Activated CD4-positive, alpha-beta memory T cell treated with anti-CD3 and anti-CD28 coated beads for 36 hours (primary cell): Measurements from ENCODE around the gene ARHGEF19. TPM values are rescaled to one million over a fixed set of nuclear protein-coding genes. Genes with fewer than 3 reads are reported as not detected.

Source experiments
- CTCF ChIA-PET: fragments of 350-600 bp; sonication (Branson Sonifier 250); formaldehyde crosslinking; loops from one replicate; lab custom pipeline; 2021; ENCODE audit warnings: antibody characterized with exemption, inconsistent platforms; lab: Charles Lee
- POLR2A ChIA-PET: fragments of 350-600 bp; sonication (Branson Sonifier 250); formaldehyde crosslinking; loops from one replicate; lab custom pipeline; 2021; ENCODE audit warnings: antibody characterized with exemption; lab: Charles Lee
- DNase-seq: peaks from one replicate; pipeline ENCODE4 v3.0.0-alpha.2; 2020
- H3K27ac Mint-ChIP-seq: one replicate; pipeline ENCODE4 v1.8.0; 2021; ENCODE audit warnings: mixed read lengths
- H3K27me3 Mint-ChIP-seq: one replicate; pipeline ENCODE4 v1.8.0; 2021; ENCODE audit warnings: mixed read lengths
- H3K36me3 Mint-ChIP-seq: one replicate; pipeline ENCODE4 v1.8.0; 2021; ENCODE audit warnings: mixed read lengths
- H3K4me1 Mint-ChIP-seq: one replicate; pipeline ENCODE4 v1.8.0; 2021; ENCODE audit warnings: low read depth, mixed read lengths
- H3K4me3 Mint-ChIP-seq: one replicate; pipeline ENCODE4 v1.8.0; 2021; ENCODE audit warnings: mild to moderate bottlenecking, mixed read lengths
- H3K9me3 Mint-ChIP-seq: one replicate; pipeline ENCODE4 v1.8.0; 2021; ENCODE audit warnings: mixed read lengths
- intact Hi-C: fragments of 100-400 bp; cut with micrococcal nuclease; formaldehyde crosslinking; loops from one replicate; pipeline ENCODE4 v1.15.1; 2023
- total RNA-seq, 2 experiments: library from RNA; stranded (reverse); gene quantifications; one replicate each; pipeline ENCODE4 v1.2.3, GENCODE V29; 2021

The ARHGEF19 gene
- total RNA-seq, 2 experiments from 2014 or later = 7.0 to 7.1 TPM

GRCh38 chr1:16207318-16208269 is 4.9 kb downstream of the ARHGEF19 start:
- DNase-seq = no peak
- intact Hi-C loops = loop anchor here (1.0 kb wide), 1 partner anchor 30 kb away; the partner anchor contains the start of gene CPLANE2
- POLR2A ChIA-PET = interaction anchor here (0.6 to 1.7 kb wide), 6 partner anchors 9 to 372 kb away, joined by 3 to 12 read pairs (median 3); partner anchors contain the start of genes CPLANE2, FAM131C and FBXO42
- H3K27ac Mint-ChIP-seq = peak overlapping the region; percentile 80
- no peaks in the 10 kb centered on the region for H3K27me3 Mint-ChIP-seq
- CTCF ChIA-PET = interaction anchor here (1.0 to 4.4 kb wide), 4 partner anchors 10 to 156 kb away, joined by 3 to 31 read pairs (median 5); no protein-coding TSS in a partner anchor
- peak overlapping the region; percentile 80 for H3K4me3 Mint-ChIP-seq
- peaks cover 12% of the 10 kb centered on the region for H3K4me1 Mint-ChIP-seq
- H3K9me3 Mint-ChIP-seq = no peaks in the 10 kb centered on the region
- peaks cover 5% of the 10 kb centered on the region for H3K36me3 Mint-ChIP-seq

DNA sequence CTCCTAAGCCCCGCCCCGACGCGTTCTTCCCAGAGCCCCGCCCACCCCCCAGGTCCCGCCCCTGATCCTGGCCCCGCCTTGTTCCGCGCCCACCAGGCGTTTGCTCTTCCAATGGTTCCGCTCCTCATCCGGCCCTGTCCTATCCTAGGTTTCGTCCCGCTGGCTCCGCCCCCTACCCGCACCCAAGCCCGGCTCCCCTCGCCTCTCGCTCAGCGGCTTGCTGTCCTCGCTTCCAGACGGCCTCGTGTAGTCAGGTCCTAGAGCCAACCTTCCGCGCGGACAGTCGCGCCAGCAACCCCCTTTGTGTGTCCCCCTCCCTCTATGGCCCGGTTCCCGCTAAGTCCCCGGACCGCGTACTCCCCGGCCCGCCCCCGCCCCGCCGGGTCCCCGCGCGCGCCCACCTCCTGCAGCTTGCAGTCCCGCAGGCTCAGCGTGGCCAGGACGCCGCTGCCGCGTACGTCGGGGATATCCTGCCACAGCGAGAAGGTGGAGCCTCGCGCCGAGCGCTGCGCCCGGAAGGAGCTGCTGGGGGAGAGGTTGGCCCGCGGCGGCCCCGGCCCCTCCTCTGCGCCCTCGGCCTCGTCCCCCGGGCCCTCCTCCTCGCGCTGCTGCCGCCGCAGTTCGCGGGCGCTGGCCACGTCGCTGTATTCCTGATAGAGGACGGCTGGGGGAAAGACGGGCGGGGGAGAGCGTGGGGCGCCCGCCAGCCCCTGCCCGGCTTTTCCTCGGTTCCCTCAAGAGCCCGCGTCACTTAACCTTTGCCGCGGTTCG is 5.7 kb downstream of the ARHGEF19 start:
- peak; percentile 96 for DNase-seq
- CTCF ChIA-PET = interaction anchor here (1.0 to 4.4 kb wide), 4 partner anchors 11 to 157 kb away, joined by 3 to 31 read pairs (median 5); no protein-coding TSS in a partner anchor

DNA sequence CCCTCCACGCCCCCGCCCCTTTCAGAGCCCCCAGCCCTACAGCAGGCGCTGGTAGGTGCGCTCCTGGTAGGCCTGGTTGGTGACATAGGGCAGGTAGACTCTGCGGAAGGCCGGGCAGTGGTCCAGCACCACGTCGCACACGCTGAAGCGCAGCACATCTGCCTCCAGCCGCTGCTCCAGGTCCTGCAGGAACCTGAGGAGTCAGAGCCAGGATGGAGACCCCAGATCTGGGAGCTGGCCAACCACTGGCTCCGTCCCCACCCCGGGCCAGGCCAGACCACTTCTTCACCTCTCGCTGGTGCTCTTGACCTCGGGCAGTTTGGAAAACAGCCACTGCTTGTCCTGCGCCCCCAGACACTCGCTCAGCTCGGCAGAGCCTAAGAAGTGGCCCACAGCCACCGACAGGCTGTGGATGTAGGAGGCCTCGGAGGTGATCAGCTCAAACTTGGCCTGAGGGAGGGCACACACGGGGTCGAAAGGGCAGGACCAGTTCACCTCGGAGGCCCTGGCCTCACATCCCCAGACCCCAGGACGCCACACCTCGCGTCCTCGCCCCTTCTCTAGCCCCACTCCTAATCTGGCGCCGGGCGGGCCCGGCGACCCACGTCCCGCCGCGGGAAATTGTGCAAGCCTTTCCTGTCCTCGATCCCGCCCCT is 6.4 kb downstream of the ARHGEF19 start:
- Mint-ChIP-seq H3K4me3 (peak overlapping the region; percentile 80), H3K36me3 (peaks cover 5% of the 10 kb centered on the region), H3K4me1 (peaks cover 12% of the 10 kb centered on the region), H3K27ac (peak overlapping the region; percentile 91), H3K27me3 (no peaks in the 10 kb centered on the region), H3K9me3 (no peaks in the 10 kb centered on the region)
- intact Hi-C loops = loop anchor here (1.0 kb wide), 3 partner anchors 11 to 161 kb away; partner anchors contain the start of gene SZRD1
- no peak for DNase-seq
- POLR2A ChIA-PET = interaction anchor here (0.6 to 1.7 kb wide), 4 partner anchors 11 to 133 kb away, joined by 3 to 12 read pairs (median 4); partner anchors contain the start of genes CPLANE2 and FAM131C
- CTCF ChIA-PET = interaction anchor here (1.3 to 4.4 kb wide), 3 partner anchors 11 to 157 kb away, joined by 5 to 31 read pairs (median 5); no protein-coding TSS in a partner anchor

More for the DNA sequence above, 5.7 kb downstream of the ARHGEF19 start:
- Mint-ChIP-seq H3K4me3 (peak overlapping the region; percentile 80), H3K36me3 (peaks cover 5% of the 10 kb centered on the region), H3K27me3 (no peaks in the 10 kb centered on the region), H3K4me1 (peaks cover 12% of the 10 kb centered on the region), H3K27ac (peak overlapping the region; percentile 91), H3K9me3 (no peaks in the 10 kb centered on the region)
- intact Hi-C loops = loop anchor here (1.0 kb wide), 4 partner anchors 11 to 161 kb away; partner anchors contain the start of genes CPLANE2 and SZRD1
- POLR2A ChIA-PET = interaction anchor here (0.6 to 1.7 kb wide), 5 partner anchors 10 to 145 kb away, joined by 3 to 12 read pairs (median 3); partner anchors contain the start of genes CPLANE2, FAM131C and FBXO42

GRCh38 chr1:16205334-16205671 is 7.1 kb downstream of the ARHGEF19 start:
- H3K36me3 Mint-ChIP-seq = peaks cover 5% of the 10 kb centered on the region

DNA sequence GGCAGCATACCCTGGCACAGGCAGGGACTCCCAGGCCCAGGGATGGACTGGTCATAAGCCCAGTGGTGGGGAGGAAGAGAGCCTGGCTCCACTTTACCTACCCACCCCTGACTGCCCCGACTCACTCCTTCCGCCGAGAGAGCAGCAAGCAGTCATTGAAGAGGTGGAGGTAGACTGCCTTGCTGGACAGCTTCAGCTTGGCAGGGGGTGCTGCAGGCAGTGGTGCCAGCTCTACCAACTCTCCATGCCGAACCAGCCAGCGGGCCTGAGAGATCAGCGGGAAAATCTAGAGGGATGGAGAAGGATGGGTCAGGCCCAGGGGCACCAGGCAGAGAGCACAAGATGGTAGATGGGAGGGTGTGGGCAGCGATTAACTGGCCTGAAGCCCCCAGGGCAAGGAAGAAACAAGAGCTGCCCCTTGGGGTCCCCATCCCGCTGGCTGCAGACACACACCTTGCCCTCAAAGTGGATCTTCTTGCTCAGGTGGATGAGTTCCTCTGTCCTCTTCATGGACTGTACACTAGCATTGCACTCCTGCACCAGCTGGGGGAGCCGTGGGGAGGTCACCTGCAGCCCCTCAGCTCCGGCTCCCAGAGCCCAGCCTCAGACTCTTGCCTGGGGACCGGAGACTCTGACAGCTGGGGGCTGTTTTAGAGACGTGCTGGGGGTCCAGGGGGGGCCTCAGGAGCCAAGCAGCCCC is 7.7 kb downstream of the ARHGEF19 start:
- Mint-ChIP-seq H3K9me3 (no peaks in the 10 kb centered on the region), H3K27me3 (no peaks in the 10 kb centered on the region), H3K4me1 (peaks cover 12% of the 10 kb centered on the region), H3K36me3 (peaks cover 5% of the 10 kb centered on the region), H3K27ac (peak overlapping the region; percentile 45), H3K4me3 (no peak overlapping the region)
- POLR2A ChIA-PET = no interaction called here
- intact Hi-C loops = no loop called here
- DNase-seq = peak; percentile 59
- CTCF ChIA-PET = interaction anchor here (1.0 to 4.4 kb wide), 9 partner anchors 11 to 147 kb away, joined by 3 to 31 read pairs (median 4); partner anchors contain the start of genes FAM131C and FBXO42

More at GRCh38 chr1:16205334-16205671, 7.1 kb downstream of the ARHGEF19 start:
- no peak overlapping the region for H3K27ac Mint-ChIP-seq
- no peaks in the 10 kb centered on the region for H3K9me3 Mint-ChIP-seq
- H3K4me1 Mint-ChIP-seq = peaks cover 12% of the 10 kb centered on the region
- POLR2A ChIA-PET = no interaction called here
- peak overlapping the region; percentile 12 for H3K4me3 Mint-ChIP-seq
- CTCF ChIA-PET = interaction anchor here (1.2 to 4.4 kb wide), 4 partner anchors 31 to 132 kb away, joined by 4 to 31 read pairs (median 7); partner anchors contain the start of gene FAM131C
- intact Hi-C loops = no loop called here
- no peaks in the 10 kb centered on the region for H3K27me3 Mint-ChIP-seq
- no peak for DNase-seq

- H3K4me1 Mint-ChIP-seq = peaks cover 12% of the 10 kb centered on the region
- H3K27ac Mint-ChIP-seq = peak overlapping the region; percentile 45
- DNase-seq = no peak
- ChIA-PET POLR2A (no interaction called here), CTCF (interaction anchor here (1.0 to 4.4 kb wide), 9 partner anchors 12 to 148 kb away, joined by 3 to 31 read pairs (median 4); partner anchors contain the start of genes FAM131C and FBXO42)
- no peak overlapping the region for H3K4me3 Mint-ChIP-seq
- H3K27me3 Mint-ChIP-seq = no peaks in the 10 kb centered on the region
- H3K9me3 Mint-ChIP-seq = no peaks in the 10 kb centered on the region
- H3K36me3 Mint-ChIP-seq = peaks cover 5% of the 10 kb centered on the region
- intact Hi-C loops = no loop called here
These were observed 8.2 kb downstream of the ARHGEF19 start for GRCh38 chr1:16204216-16204615.

DNA sequence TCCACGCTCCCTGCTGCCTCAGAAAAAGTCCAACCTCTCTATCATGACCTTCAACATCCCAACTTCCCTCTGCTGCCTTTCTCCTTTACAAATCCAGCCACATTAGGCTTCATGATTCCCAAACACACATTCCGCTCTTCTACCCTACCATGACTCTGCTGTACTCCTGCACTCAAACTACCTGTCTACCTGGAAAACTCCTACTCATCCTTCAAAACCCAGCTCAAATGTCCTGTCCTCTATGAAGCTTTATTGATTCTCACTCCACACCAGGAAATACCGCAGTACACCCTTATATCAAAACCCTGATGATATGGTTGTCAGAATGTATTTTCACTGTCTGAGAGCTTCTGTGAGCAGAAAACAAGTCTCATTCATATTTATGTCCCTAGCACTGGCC is 8.9 kb downstream of the ARHGEF19 start:
- CTCF ChIA-PET = interaction anchor here (0.6 to 4.4 kb wide), 4 partner anchors 17 to 913 kb away, joined by 4 to 31 read pairs (median 5); no protein-coding TSS in a partner anchor
- H3K9me3 Mint-ChIP-seq = no peaks in the 10 kb centered on the region
- peaks cover 5% of the 10 kb centered on the region for H3K36me3 Mint-ChIP-seq
- H3K4me3 Mint-ChIP-seq = no peak overlapping the region
- POLR2A ChIA-PET = no interaction called here
- intact Hi-C loops = no loop called here
- no peak for DNase-seq
- H3K27me3 Mint-ChIP-seq = no peaks in the 10 kb centered on the region
- H3K27ac Mint-ChIP-seq = no peak overlapping the region
- peaks cover 17% of the 10 kb centered on the region for H3K4me1 Mint-ChIP-seq

- Mint-ChIP-seq H3K27ac (no peak overlapping the region), H3K27me3 (no peaks in the 10 kb centered on the region), H3K4me1 (peaks cover 17% of the 10 kb centered on the region), H3K9me3 (no peaks in the 10 kb centered on the region), H3K4me3 (no peak overlapping the region), H3K36me3 (peaks cover 5% of the 10 kb centered on the region)
- intact Hi-C loops = no loop called here
- DNase-seq = no peak
- ChIA-PET POLR2A (interaction anchor here (0.6 kb wide), 1 partner anchor 36 kb away, joined by 3 read pairs; no protein-coding TSS in a partner anchor), CTCF (interaction anchor here (0.6 to 4.4 kb wide), 4 partner anchors 42 to 912 kb away, joined by 3 to 31 read pairs (median 5); no protein-coding TSS in a partner anchor)
These were observed 9.9 kb downstream of the ARHGEF19 start for GRCh38 chr1:16202281-16203210.

DNA sequence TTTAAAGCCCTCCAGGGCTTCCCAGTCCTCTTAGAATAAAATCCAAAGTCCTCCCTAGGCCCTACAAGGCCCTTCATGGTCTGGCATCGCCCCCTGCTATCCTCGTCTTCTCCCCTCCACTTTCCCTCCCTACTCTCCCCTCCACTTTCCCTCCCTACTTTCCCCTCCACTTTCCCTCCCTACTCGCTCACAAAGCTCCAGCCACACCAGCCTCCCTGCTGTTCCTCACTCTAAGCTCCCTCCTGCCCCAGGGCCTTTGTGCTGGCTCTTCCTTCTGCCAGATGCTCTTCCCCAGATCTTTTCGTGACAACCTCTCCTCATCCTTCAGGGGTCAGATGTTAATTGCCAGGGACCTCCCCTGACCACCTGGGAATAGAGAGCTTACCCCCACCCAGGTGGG is 12.8 kb downstream of the ARHGEF19 start:
- ChIA-PET POLR2A (no interaction called here), CTCF (interaction anchor here (1.0 to 2.6 kb wide), 3 partner anchors 45 to 121 kb away, joined by 3 to 7 read pairs (median 4); no protein-coding TSS in a partner anchor)
- Mint-ChIP-seq H3K27me3 (no peaks in the 10 kb centered on the region), H3K36me3 (peaks cover 1% of the 10 kb centered on the region), H3K9me3 (no peaks in the 10 kb centered on the region), H3K4me3 (no peak overlapping the region), H3K4me1 (peaks cover 8% of the 10 kb centered on the region), H3K27ac (no peak overlapping the region)
- intact Hi-C loops = no loop called here
- no peak for DNase-seq
